HepG2 (cell line): ENCODE results near the gene SND1. TPM values are rescaled to one million over a fixed set of nuclear protein-coding genes. Genes with fewer than 3 reads are reported as not detected.

Experiments
- ATF7-NPFF ChIP-seq: sonication (generic); formaldehyde crosslinking; IDR thresholded peaks from 2 replicates; pipeline ENCODE4 v1.8.1; 2023; ENCODE audit warnings: mild to moderate bottlenecking, low read depth, missing genetic modification reagents, moderate library complexity
- BHLHE40 ChIP-seq: IDR thresholded peaks from 2 replicates; pipeline ENCODE4 v1.6.1; 2011; ENCODE audit warnings: low read length, improper control_type of control experiment
- CTCF ChIP-seq: sonication (generic); formaldehyde crosslinking; IDR thresholded peaks from 2 replicates; pipeline ENCODE4 v1.5.0; 2020; ENCODE audit warnings: mild to moderate bottlenecking, missing genetic modification reagents, moderate library complexity
- FOXK1 ChIP-seq: sonication (generic); formaldehyde crosslinking; IDR thresholded peaks from 2 replicates; pipeline ENCODE4 v1.4.0; 2020; ENCODE audit warnings: low read depth, missing genetic modification reagents, borderline replicate concordance
- MIER3 ChIP-seq: IDR thresholded peaks from 2 replicates; pipeline ENCODE4 v1.6.1; 2016; ENCODE audit warnings: missing compliant biosample characterization, borderline replicate concordance
- SSRP1 ChIP-seq: IDR thresholded peaks from 2 replicates; pipeline ENCODE4 v1.6.1; 2016; ENCODE audit warnings: control low read depth
- ZFP90 ChIP-seq: sonication (generic); formaldehyde crosslinking; IDR thresholded peaks from 2 replicates; pipeline ENCODE4 v1.8.0; 2022; ENCODE audit warnings: missing genetic modification reagents, mild to moderate bottlenecking, inconsistent platforms, borderline replicate concordance
- ZNF275 ChIP-seq: sonication (generic); formaldehyde crosslinking; IDR thresholded peaks from 2 replicates; pipeline ENCODE4 v1.8.0; 2022; ENCODE audit warnings: missing genetic modification reagents, mild to moderate bottlenecking, inconsistent platforms, borderline replicate concordance
- ZNF318 ChIP-seq: sonication (generic); formaldehyde crosslinking; IDR thresholded peaks from 2 replicates; pipeline ENCODE4 v1.4.0; 2020; ENCODE audit warnings: mild to moderate bottlenecking, missing genetic modification reagents
- ZNF44 ChIP-seq: sonication (generic); formaldehyde crosslinking; IDR thresholded peaks from 2 replicates; pipeline ENCODE4 v1.5.1; 2020; ENCODE audit warnings: mild to moderate bottlenecking, missing genetic modification reagents
- ZNF619 ChIP-seq: sonication (generic); formaldehyde crosslinking; IDR thresholded peaks from 2 replicates; pipeline ENCODE4 v1.4.0; 2020; ENCODE audit warnings: mild to moderate bottlenecking, missing genetic modification reagents
- ZNF839 ChIP-seq: sonication (generic); formaldehyde crosslinking; IDR thresholded peaks from 2 replicates; pipeline ENCODE4 v1.4.0; 2020; ENCODE audit warnings: missing genetic modification reagents, mild to moderate bottlenecking, borderline replicate concordance
- ZSCAN25 ChIP-seq: sonication (generic); formaldehyde crosslinking; IDR thresholded peaks from 2 replicates; pipeline ENCODE4 v1.8.0; 2022; ENCODE audit warnings: mild to moderate bottlenecking, missing genetic modification reagents
- polyA plus RNA-seq, 8 experiments: library from polyadenylated mRNA; depleted of rRNA in 3 of 8; stranded (reverse) in 7 of 8; unstranded in 1 of 8; fragments of >200 nt; fragmentation: Illumina TruSeq in 4 of 8; extraction: Trizol in 4 of 8; gene quantifications; 2 replicates each; pipeline versions ENCODE4 v1.2.1 to v1.2.3, GENCODE V29; 2011 to 2016; ENCODE audit warnings: low read depth in 4 of 8, missing spikeins in 1 of 8, mixed read lengths in 1 of 8; ENCODE audit not compliant: insufficient read depth in 1 of 8
- total RNA-seq, 5 experiments: library from RNA; depleted of rRNA; stranded (reverse); fragments of >200 nt; fragmentation: Illumina TruSeq; extraction: Trizol; gene quantifications; 2 replicates each; pipeline ENCODE4 v1.2.3, GENCODE V29; 2016; ENCODE audit warnings: low read depth in 1 of 5
- TF ChIP-seq, protein P1 (sequence below): sonication (generic); formaldehyde crosslinking; IDR thresholded peaks from 2 replicates; pipeline ENCODE4 v1.5.0; 2020; ENCODE audit warnings: mild to moderate bottlenecking, low read depth, missing genetic modification reagents, borderline replicate concordance

Gene SND1
- total and polyA plus RNA-seq, 2 of the 13 experiments (the other 11 are each of a cell fraction or from before 2014, with no cell fraction given), result 110 to 182 TPM

DNA sequence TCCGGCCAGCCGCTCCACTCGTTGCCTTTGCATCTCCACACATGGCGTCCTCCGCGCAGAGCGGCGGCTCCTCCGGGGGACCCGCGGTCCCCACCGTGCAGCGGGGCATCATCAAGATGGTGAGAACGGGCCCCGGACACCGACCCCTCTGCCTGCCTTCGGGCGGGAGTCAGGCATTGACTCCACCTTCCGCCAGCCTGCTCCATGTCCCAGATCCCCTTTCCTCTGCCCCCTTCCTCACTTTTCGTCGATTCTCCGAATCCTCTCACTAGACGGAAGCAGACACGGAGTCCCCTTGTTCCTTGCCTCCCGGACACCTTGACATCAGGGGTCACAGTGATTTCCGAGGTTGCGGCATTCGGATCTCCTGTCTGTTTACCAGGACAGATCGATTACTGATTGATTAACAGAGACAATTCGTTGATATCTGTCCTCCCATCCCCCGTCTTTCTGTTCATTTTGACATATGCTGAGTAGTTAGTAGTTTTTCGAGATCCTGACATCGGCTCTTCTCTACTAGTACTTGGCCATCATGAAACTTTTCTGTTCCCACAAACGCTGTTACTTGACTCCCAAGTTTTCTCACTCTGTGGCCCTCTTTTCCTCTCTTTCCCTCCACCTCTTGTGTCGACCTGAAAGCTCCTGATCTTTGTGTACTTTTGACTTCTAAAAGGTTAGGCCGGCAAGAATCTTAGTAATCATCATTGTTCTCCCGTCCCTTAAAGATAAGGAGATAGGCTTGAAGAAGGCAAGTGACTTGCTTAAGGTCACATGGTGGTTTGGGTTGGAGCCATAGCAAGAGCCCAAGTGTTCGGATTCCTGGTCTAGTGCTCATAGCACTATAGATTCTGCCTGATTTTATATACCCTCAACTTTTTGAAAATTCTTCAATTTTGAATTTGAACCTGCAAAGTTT, 597 bp downstream of the SND1 start (continued):
- TF ChIP-seq ZNF318 (no peak), MIER3 (CRISPR knock-in tag) (no peak), ZFP90 (CRISPR knock-in tag) (no peak), ZNF619 (CRISPR knock-in tag) (peak; percentile 34; the same call in 1 of the 2 replicates), ZSCAN25 (CRISPR knock-in tag) (0 out of 2 replicates have a peak, but pooled peaks have one; percentile 34), BHLHE40 (no peak), SSRP1 (no peak), ZNF275 (CRISPR knock-in tag) (no peak), ZNF839 (CRISPR knock-in tag) (no peak; the same call in 1 of the 2 replicates), ATF7-NPFF (no peak), FOXK1 (CRISPR knock-in tag) (no peak), ZNF44 (no peak), CTCF (CRISPR knock-in tag) (no peak)
- TF ChIP-seq, protein P1, sequence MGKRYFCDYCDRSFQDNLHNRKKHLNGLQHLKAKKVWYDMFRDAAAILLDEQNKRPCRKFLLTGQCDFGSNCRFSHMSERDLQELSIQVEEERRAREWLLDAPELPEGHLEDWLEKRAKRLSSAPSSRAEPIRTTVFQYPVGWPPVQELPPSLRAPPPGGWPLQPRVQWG (CRISPR knock-in tag), result no peak
